BJ (cell line): ENCODE measurements around the gene AFF1. TPM values are rescaled to one million over a fixed set of nuclear protein-coding genes. Genes with fewer than 3 reads are reported as not detected.

Experiments
- CTCF ChIA-PET: fragments of 350-600 bp; formaldehyde crosslinking; extraction: SDS; loops from one replicate; lab custom pipeline; 2021; ENCODE audit warnings: antibody characterized with exemption, inconsistent platforms; lab: Yijun Ruan, JAX
- POLR2A ChIA-PET: fragments of 300-600 bp; sonication (Branson Sonifier 250); formaldehyde crosslinking; extraction: SDS; loops from one replicate; lab custom pipeline; 2021; ENCODE audit warnings: antibody characterized with exemption; lab: Charles Lee
- DNase-seq: peaks from one replicate; pipeline ENCODE4 v3.0.0-alpha.2; 2011; ENCODE audit warnings: low read depth
- H3K27me3 ChIP-seq: 2 replicates; pipeline ENCODE4 v1.6.0; 2011; ENCODE audit warnings: low read length; ENCODE audit not compliant: control insufficient read depth, insufficient read depth
- H3K36me3 ChIP-seq: 2 replicates; pipeline ENCODE4 v1.5.1; 2011; ENCODE audit warnings: low read length; ENCODE audit not compliant: control insufficient read depth, insufficient read depth
- H3K4me3 ChIP-seq: 2 replicates; pipeline ENCODE4 v1.5.1; 2011; ENCODE audit warnings: low read depth, mild to moderate bottlenecking, control low read depth, low read length
- polyA minus RNA-seq: library from RNA; depleted of rRNA, polyadenylated mRNA; stranded (reverse); fragments of >200 nt; gene quantifications from 2 replicates; pipeline ENCODE4 v1.2.3, GENCODE V29; 2011; rRNA and poly(A)+ RNA removed
- polyA plus RNA-seq: library from polyadenylated mRNA; depleted of rRNA; stranded (reverse); fragments of >200 nt; gene quantifications from 2 replicates; pipeline ENCODE4 v1.2.3, GENCODE V29; 2011; rRNA removed
- TF ChIP-seq, protein P1 (sequence below): IDR thresholded peaks from 2 replicates; pipeline ENCODE4 v1.5.1; 2011; ENCODE audit warnings: low read depth, mild to moderate bottlenecking, control low read depth, inconsistent platforms, low read length, moderate library complexity; ENCODE audit not compliant: insufficient read depth

Gene AFF1, protein sequence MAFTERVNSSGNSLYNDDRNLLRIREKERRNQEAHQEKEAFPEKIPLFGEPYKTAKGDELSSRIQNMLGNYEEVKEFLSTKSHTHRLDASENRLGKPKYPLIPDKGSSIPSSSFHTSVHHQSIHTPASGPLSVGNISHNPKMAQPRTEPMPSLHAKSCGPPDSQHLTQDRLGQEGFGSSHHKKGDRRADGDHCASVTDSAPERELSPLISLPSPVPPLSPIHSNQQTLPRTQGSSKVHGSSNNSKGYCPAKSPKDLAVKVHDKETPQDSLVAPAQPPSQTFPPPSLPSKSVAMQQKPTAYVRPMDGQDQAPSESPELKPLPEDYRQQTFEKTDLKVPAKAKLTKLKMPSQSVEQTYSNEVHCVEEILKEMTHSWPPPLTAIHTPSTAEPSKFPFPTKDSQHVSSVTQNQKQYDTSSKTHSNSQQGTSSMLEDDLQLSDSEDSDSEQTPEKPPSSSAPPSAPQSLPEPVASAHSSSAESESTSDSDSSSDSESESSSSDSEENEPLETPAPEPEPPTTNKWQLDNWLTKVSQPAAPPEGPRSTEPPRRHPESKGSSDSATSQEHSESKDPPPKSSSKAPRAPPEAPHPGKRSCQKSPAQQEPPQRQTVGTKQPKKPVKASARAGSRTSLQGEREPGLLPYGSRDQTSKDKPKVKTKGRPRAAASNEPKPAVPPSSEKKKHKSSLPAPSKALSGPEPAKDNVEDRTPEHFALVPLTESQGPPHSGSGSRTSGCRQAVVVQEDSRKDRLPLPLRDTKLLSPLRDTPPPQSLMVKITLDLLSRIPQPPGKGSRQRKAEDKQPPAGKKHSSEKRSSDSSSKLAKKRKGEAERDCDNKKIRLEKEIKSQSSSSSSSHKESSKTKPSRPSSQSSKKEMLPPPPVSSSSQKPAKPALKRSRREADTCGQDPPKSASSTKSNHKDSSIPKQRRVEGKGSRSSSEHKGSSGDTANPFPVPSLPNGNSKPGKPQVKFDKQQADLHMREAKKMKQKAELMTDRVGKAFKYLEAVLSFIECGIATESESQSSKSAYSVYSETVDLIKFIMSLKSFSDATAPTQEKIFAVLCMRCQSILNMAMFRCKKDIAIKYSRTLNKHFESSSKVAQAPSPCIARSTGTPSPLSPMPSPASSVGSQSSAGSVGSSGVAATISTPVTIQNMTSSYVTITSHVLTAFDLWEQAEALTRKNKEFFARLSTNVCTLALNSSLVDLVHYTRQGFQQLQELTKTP
- polyA plus RNA-seq (7.5 and 11.0 TPM in 2 replicates), polyA minus RNA-seq (37.4 and 49.1 TPM in 2 replicates)

DNA sequence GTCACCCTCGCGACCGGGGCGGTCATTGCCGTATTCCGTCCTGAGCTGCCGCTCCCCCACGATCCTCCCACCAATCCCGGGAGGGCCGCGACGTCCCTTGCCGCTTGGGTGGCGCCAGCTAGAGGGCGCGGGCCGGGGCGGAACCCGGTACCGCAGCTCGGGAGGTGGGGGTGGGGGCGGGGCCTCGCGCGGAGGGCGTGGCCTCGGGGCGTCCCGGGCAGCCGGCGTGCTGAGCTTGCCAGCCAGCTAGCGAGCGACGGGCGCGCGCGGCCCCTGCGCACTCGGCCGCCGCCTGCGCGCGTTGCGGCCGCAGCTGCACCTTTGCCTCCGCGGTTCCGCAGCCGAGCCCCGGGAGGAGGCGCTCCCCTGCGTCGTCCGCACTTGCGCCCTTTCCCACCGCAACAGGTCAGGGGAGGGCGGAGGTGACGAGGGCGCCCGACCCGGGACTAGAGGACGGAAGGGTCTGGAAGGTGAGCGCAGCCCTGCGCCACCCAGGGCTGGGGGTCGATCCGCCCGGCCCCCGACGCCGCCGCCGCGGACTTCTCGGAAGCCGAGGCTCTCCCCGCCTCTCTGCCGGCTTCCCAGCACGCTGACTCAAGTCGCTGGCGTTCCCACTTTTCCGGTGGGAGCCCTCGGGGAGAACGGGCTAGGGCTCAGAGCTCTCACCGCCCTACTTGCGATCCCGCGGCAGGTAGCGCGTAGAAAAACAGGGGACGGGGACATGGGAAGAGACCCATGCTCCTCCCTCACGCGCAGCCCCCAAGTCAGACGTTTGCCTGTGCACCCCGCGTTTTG, at the start of gene AFF1:
AFF1 (plus strand) TSS at position 241 of the 795 bp plus-strand sequence. CDS start 13,523 bp downstream, outside the sequence.
- Histone ChIP-seq H3K36me3 (no peaks in the 10 kb centered on the region), H3K27me3 (no peaks in the 10 kb centered on the region), H3K4me3 (peak within 1 kb of the TSS; percentile 96)
- ChIA-PET CTCF (interaction anchor here (0.5 to 3.9 kb wide), 9 partner anchors 9 to 439 kb away, joined by 3 to 27 read pairs (median 4); no protein-coding TSS in a partner anchor), POLR2A (interaction anchor here (0.5 to 1.1 kb wide), 6 partner anchors 14 to 456 kb away, joined by 3 to 11 read pairs (median 4); no protein-coding TSS in a partner anchor)
- TF ChIP-seq, protein P1, sequence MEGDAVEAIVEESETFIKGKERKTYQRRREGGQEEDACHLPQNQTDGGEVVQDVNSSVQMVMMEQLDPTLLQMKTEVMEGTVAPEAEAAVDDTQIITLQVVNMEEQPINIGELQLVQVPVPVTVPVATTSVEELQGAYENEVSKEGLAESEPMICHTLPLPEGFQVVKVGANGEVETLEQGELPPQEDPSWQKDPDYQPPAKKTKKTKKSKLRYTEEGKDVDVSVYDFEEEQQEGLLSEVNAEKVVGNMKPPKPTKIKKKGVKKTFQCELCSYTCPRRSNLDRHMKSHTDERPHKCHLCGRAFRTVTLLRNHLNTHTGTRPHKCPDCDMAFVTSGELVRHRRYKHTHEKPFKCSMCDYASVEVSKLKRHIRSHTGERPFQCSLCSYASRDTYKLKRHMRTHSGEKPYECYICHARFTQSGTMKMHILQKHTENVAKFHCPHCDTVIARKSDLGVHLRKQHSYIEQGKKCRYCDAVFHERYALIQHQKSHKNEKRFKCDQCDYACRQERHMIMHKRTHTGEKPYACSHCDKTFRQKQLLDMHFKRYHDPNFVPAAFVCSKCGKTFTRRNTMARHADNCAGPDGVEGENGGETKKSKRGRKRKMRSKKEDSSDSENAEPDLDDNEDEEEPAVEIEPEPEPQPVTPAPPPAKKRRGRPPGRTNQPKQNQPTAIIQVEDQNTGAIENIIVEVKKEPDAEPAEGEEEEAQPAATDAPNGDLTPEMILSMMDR: peak; percentile 40; the same call in 1 of the 2 replicates
- no peak for DNase-seq

DNA sequence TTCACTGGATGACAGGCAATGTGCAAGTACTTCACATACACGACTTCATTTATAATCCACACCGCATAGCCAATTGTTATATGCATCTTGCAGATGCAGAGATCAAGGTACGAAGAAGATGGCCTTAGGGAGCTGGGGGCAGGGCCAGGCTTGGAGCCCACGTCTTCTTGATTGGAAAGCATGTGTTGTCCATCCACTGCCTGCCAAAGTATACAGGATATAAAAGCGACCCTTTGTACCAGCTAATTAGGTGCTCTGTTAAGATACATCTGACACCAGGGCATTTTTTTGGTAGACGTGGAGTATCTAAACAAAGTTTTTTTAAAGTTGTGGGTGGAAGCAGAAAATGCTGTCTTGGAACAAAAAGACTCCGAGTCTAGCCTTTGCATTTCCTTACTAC, 44.0 kb upstream of the AFF1 start:
- Histone ChIP-seq H3K4me3 (no peak overlapping the region), H3K27me3 (no peaks in the 10 kb centered on the region), H3K36me3 (no peaks in the 10 kb centered on the region)
- DNase-seq: no peak
- POLR2A ChIA-PET: no interaction called here
- TF ChIP-seq, protein P1: no peak
- CTCF ChIA-PET: interaction anchor here (0.6 kb wide), 1 partner anchor 59 kb away, joined by 3 read pairs; no protein-coding TSS in a partner anchor

DNA sequence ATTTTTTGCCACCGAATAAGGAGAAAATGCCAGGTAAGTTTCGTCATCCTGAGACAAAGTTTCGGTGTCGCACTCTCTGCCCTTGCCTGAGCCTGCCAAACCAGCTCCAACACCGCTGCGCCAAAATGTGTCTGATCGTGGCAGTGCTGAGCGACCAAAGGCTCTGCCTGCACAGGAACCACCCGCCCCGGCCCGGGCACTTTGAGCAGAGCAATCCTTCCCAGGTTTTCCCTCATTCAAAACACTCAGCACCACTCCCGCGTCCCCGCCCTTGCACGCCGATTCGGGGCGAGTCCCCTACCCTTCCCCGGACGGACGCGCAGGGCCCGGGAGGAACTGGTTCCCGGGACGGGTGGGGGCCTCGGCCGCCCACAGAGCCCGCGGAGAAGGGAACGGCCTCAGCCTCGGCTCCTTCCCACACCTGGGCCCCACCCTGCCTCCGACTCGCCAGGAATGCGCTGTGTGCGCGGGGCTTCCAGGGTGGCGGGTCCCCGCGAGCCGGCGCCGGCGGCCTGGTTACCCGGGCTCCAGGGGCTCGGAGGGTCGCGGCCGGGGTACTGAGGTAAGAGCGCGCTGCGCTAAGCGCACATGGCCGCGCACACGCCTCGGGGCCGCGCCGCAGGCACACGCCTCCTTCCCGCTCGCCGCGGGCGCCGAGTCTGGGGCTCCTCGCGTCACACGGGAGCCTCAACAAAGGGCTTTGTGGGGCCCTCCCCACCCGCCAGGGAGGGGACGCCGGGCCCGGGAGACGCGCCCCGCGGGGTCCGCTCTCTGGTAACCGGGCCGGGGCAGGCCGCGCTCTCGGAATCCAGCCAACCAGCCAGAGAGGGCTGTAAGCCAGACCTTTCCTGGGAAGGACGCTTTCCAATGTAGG, 42.8 kb upstream of the AFF1 start, which contains the start of gene C4orf36:
C4orf36 (minus strand) TSS at position 661 of the 874 bp plus-strand sequence. CDS start 902 bp downstream, outside the sequence.
- peak within 1 kb of the TSS; percentile 44 for H3K4me3 ChIP-seq
- TF ChIP-seq, protein P1: peak; percentile 19; the same call in 1 of the 2 replicates
- no peaks in the 10 kb centered on the region for H3K36me3 ChIP-seq
- ChIA-PET POLR2A (interaction anchor here (0.6 kb wide), 1 partner anchor 13 kb away, joined by 5 read pairs; no protein-coding TSS in a partner anchor), CTCF (interaction anchor here (0.9 to 1.1 kb wide), 3 partner anchors 45 to 396 kb away, joined by 3 read pairs; no protein-coding TSS in a partner anchor)
- H3K27me3 ChIP-seq: no peaks in the 10 kb centered on the region
- no peak for DNase-seq

DNA sequence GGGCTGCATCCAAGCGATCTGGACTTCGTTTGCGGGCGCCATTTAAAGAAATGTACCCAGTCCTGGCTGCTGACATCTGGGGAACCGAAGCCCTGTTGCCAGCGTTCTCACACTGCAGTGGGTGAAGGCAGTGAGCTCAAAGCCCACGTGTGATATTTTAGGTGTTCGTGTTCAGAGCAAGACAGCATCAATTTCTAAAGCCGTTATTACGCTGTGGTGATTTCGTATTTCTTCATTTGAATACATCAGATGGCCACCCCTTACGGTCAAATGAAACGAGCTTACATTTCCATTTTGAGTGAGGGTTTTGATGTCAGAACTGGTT, 42.2 kb upstream of the AFF1 start:
- DNase-seq: no peak
- TF ChIP-seq, protein P1: no peak
- Histone ChIP-seq H3K27me3 (no peaks in the 10 kb centered on the region), H3K4me3 (peak overlapping the region; percentile 44), H3K36me3 (no peaks in the 10 kb centered on the region)
- ChIA-PET CTCF (interaction anchor here (0.9 to 1.1 kb wide), 3 partner anchors 45 to 397 kb away, joined by 3 read pairs; no protein-coding TSS in a partner anchor), POLR2A (no interaction called here)
